ENCODE data around the gene ATM.

The ATM gene

GRCh38 chr11:108370315-108370714 lies 147.4 kb downstream of the ATM start:
- no peak for TF ChIP-seq EGR1 (IDR thresholded peaks at IDR 0.05)
- no peak for TF ChIP-seq EP300 (IDR thresholded peaks at IDR 0.05; ENCODE audit: borderline replicate concordance)
- TF ChIP-seq TCF12 (IDR thresholded peaks at IDR 0.05; ENCODE audit: low read depth): no peak
- TF ChIP-seq ZBTB7A (IDR thresholded peaks at IDR 0.05; ENCODE audit: low read depth): no peak
- TF ChIP-seq TEAD4 (IDR thresholded peaks at IDR 0.05): no peak
- TF ChIP-seq YY1 (IDR thresholded peaks at IDR 0.05; ENCODE audit: low read depth): no peak
- TF ChIP-seq NFIC (IDR thresholded peaks at IDR 0.05): no peak
- no peak for TF ChIP-seq TAF1 (IDR thresholded peaks at IDR 0.05; ENCODE audit: low read depth)
- TF ChIP-seq USF1 (IDR thresholded peaks at IDR 0.05): no peak
- TF ChIP-seq, protein P1, sequence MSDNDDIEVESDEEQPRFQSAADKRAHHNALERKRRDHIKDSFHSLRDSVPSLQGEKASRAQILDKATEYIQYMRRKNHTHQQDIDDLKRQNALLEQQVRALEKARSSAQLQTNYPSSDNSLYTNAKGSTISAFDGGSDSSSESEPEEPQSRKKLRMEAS (IDR thresholded peaks at IDR 0.05): no peak
- no peak for TF ChIP-seq CEBPB (IDR thresholded peaks at IDR 0.05)
- TF ChIP-seq FOXM1 (IDR thresholded peaks at IDR 0.05; ENCODE audit: borderline replicate concordance, low read depth): no peak
- no peak for TF ChIP-seq RAD21 (IDR thresholded peaks at IDR 0.05; ENCODE audit: low read depth)
- TF ChIP-seq, protein P2, sequence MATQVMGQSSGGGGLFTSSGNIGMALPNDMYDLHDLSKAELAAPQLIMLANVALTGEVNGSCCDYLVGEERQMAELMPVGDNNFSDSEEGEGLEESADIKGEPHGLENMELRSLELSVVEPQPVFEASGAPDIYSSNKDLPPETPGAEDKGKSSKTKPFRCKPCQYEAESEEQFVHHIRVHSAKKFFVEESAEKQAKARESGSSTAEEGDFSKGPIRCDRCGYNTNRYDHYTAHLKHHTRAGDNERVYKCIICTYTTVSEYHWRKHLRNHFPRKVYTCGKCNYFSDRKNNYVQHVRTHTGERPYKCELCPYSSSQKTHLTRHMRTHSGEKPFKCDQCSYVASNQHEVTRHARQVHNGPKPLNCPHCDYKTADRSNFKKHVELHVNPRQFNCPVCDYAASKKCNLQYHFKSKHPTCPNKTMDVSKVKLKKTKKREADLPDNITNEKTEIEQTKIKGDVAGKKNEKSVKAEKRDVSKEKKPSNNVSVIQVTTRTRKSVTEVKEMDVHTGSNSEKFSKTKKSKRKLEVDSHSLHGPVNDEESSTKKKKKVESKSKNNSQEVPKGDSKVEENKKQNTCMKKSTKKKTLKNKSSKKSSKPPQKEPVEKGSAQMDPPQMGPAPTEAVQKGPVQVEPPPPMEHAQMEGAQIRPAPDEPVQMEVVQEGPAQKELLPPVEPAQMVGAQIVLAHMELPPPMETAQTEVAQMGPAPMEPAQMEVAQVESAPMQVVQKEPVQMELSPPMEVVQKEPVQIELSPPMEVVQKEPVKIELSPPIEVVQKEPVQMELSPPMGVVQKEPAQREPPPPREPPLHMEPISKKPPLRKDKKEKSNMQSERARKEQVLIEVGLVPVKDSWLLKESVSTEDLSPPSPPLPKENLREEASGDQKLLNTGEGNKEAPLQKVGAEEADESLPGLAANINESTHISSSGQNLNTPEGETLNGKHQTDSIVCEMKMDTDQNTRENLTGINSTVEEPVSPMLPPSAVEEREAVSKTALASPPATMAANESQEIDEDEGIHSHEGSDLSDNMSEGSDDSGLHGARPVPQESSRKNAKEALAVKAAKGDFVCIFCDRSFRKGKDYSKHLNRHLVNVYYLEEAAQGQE (IDR thresholded peaks at IDR 0.05; ENCODE audit: low read depth): no peak

DNA sequence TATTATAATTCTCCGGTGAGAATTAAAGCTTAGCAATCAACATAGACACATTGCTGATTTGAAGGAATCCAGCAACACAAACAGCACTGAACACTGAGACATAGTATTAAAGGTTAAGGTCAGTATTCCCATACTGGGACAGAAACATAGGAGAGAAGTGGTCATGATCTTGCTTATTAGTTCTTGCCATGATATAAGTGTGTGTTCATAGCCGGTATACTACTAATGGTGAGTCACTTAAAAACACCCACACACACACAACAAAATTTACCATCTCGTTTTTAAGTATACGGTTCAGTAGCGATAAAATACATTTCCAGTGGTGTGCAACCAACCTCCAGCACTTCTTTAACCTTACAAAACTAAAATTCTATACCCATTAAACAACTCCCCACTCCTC lies 148.1 kb downstream of the ATM start:
- TF ChIP-seq TEAD4 (IDR thresholded peaks at IDR 0.05) (no peak), RAD21 (IDR thresholded peaks at IDR 0.05; ENCODE audit: low read depth) (no peak), TCF12 (IDR thresholded peaks at IDR 0.05; ENCODE audit: low read depth) (no peak), NFIC (IDR thresholded peaks at IDR 0.05) (no peak), EP300 (IDR thresholded peaks at IDR 0.05; ENCODE audit: borderline replicate concordance) (no peak), TAF1 (IDR thresholded peaks at IDR 0.05; ENCODE audit: low read depth) (no peak), CREB1 (IDR thresholded peaks at IDR 0.05; ENCODE audit: low read depth) (no peak)
- TF ChIP-seq, protein P1 (IDR thresholded peaks at IDR 0.05): no peak

DNA sequence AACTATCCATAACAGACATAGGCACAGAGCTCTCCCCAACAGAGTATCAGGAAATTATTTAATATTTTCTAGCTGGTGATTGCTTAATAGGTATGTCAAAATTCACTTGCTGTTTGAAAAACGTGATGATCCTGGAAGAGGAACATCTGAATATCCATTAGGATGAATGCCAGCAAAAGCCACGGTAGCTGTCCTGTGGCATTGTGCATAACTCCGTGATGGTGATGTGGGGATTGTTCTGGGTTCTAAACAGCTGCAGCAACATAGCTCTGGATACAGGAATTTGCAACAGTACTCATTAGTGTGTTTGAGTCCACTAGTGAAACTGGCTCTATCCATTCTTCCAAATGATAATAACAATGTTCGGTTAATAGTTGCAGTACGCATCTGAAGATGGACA lies 165.7 kb downstream of the ATM start:
- TF ChIP-seq CEBPB (IDR thresholded peaks at IDR 0.05) (no peak), ZBTB7A (IDR thresholded peaks at IDR 0.05; ENCODE audit: low read depth) (no peak), EGR1 (IDR thresholded peaks at IDR 0.05) (no peak), TEAD4 (IDR thresholded peaks at IDR 0.05) (no peak), TAF1 (IDR thresholded peaks at IDR 0.05; ENCODE audit: low read depth) (no peak), YY1 (IDR thresholded peaks at IDR 0.05; ENCODE audit: low read depth) (no peak), CREB1 (IDR thresholded peaks at IDR 0.05; ENCODE audit: low read depth) (no peak), NFIC (IDR thresholded peaks at IDR 0.05) (no peak), EP300 (IDR thresholded peaks at IDR 0.05; ENCODE audit: borderline replicate concordance) (no peak), RAD21 (IDR thresholded peaks at IDR 0.05; ENCODE audit: low read depth) (no peak), FOXM1 (IDR thresholded peaks at IDR 0.05; ENCODE audit: borderline replicate concordance, low read depth) (no peak), TCF12 (IDR thresholded peaks at IDR 0.05; ENCODE audit: low read depth) (no peak), USF1 (IDR thresholded peaks at IDR 0.05) (no peak)
- TF ChIP-seq, protein P1 (IDR thresholded peaks at IDR 0.05): no peak
- TF ChIP-seq, protein P2 (IDR thresholded peaks at IDR 0.05; ENCODE audit: low read depth): no peak

DNA sequence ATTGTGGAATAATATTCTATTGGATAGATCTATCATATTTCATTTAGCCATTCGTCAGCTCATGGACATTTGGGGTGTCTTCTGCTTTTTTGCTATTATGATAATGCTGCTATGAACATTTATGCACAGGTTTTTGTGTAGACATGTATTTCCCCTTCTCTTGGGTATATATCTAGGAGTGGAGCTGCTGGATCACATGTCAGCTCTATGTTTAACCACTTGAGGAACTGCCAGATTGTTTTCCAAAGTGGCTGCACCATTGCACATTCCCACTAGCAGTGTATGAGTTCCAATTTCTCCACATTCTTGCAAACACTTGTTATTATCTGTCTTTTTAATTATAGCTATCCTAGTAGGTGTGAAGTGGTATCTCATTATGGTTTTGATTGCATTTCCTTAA lies 169.5 kb downstream of the ATM start:
- TF ChIP-seq EP300 (IDR thresholded peaks at IDR 0.05; ENCODE audit: borderline replicate concordance) (no peak), TAF1 (IDR thresholded peaks at IDR 0.05; ENCODE audit: low read depth) (no peak), CEBPB (IDR thresholded peaks at IDR 0.05) (no peak), ZBTB7A (IDR thresholded peaks at IDR 0.05; ENCODE audit: low read depth) (no peak), TEAD4 (IDR thresholded peaks at IDR 0.05) (no peak), EGR1 (IDR thresholded peaks at IDR 0.05) (no peak), TCF12 (IDR thresholded peaks at IDR 0.05; ENCODE audit: low read depth) (no peak), RAD21 (IDR thresholded peaks at IDR 0.05; ENCODE audit: low read depth) (no peak), FOXM1 (IDR thresholded peaks at IDR 0.05; ENCODE audit: borderline replicate concordance, low read depth) (no peak), YY1 (IDR thresholded peaks at IDR 0.05; ENCODE audit: low read depth) (no peak), NFIC (IDR thresholded peaks at IDR 0.05) (no peak)

- no peak for TF ChIP-seq CEBPB (IDR thresholded peaks at IDR 0.05)
- TF ChIP-seq EGR1 (IDR thresholded peaks at IDR 0.05): no peak
- no peak for TF ChIP-seq ZBTB7A (IDR thresholded peaks at IDR 0.05; ENCODE audit: low read depth)
- TF ChIP-seq TEAD4 (IDR thresholded peaks at IDR 0.05): no peak
- TF ChIP-seq RAD21 (IDR thresholded peaks at IDR 0.05; ENCODE audit: low read depth): no peak
- no peak for TF ChIP-seq TCF12 (IDR thresholded peaks at IDR 0.05; ENCODE audit: low read depth)
- TF ChIP-seq FOXM1 (IDR thresholded peaks at IDR 0.05; ENCODE audit: borderline replicate concordance, low read depth): no peak
- no peak for TF ChIP-seq EP300 (IDR thresholded peaks at IDR 0.05; ENCODE audit: borderline replicate concordance)
- no peak for TF ChIP-seq TAF1 (IDR thresholded peaks at IDR 0.05; ENCODE audit: low read depth)
- no peak for TF ChIP-seq USF1 (IDR thresholded peaks at IDR 0.05)
- TF ChIP-seq YY1 (IDR thresholded peaks at IDR 0.05; ENCODE audit: low read depth): no peak
- TF ChIP-seq CREB1 (IDR thresholded peaks at IDR 0.05; ENCODE audit: low read depth): no peak
- TF ChIP-seq, protein P2 (IDR thresholded peaks at IDR 0.05; ENCODE audit: low read depth): no peak
- TF ChIP-seq, protein P1 (IDR thresholded peaks at IDR 0.05): no peak
- no peak for TF ChIP-seq NFIC (IDR thresholded peaks at IDR 0.05)
These were observed 170.2 kb downstream of the ATM start for GRCh38 chr11:108393046-108393445.

Measured in Ishikawa (cell line).